Heart left ventricle (tissue), 16 donors: ENCODE data around the gene CCDC33. TPM values are rescaled to one million over a fixed set of nuclear protein-coding genes. Genes with fewer than 3 reads are reported as not detected.

Experiments
- ATAC-seq, 4 donors: fragments of 200-7000 bp; cut with Tn5 transposase; one replicate each; pipeline ENCODE4 v1.9.1; 2020 to 2022; ENCODE audit warnings: moderate library complexity in 4 of 4, mild to moderate bottlenecking in 3 of 4, moderate number of reproducible peaks in 1 of 4
- DNase-seq, 5 donors: peaks; one replicate each; pipeline ENCODE4 v3.0.0-alpha.2; 2020
- H3K27ac ChIP-seq, 12 donors: fragments of 200-600 bp; sonication (generic) in 4 of 12; one replicate each; pipeline versions ENCODE4 v1.5.0 to v1.8.0; 2016 to 2022; ENCODE audit warnings: mild to moderate bottlenecking in 2 of 12
- H3K27me3 ChIP-seq, 9 donors: fragments of 200-600 bp; sonication (generic) in 2 of 9; one replicate each; pipeline versions ENCODE4 v1.5.1 to v1.8.0; 2016 to 2022; ENCODE audit warnings: mild to moderate bottlenecking in 3 of 9
- H3K36me3 ChIP-seq, 9 donors: fragments of 200-600 bp; sonication (generic) in 2 of 9; one replicate each; pipeline versions ENCODE4 v1.5.0 to v1.8.0; 2018 to 2022; ENCODE audit warnings: mild to moderate bottlenecking in 2 of 9
- H3K4me1 ChIP-seq, 12 donors: fragments of 200-600 bp; sonication (generic) in 4 of 12; one replicate each; pipeline versions ENCODE4 v1.5.0 to v1.8.0; 2016 to 2022; ENCODE audit warnings: mild to moderate bottlenecking in 3 of 12
- H3K4me3 ChIP-seq, 12 donors: fragments of 200-600 bp; sonication (generic) in 4 of 12; one replicate each; pipeline versions ENCODE4 v1.5.0 to v1.8.0; 2017 to 2022; ENCODE audit warnings: mild to moderate bottlenecking in 9 of 12, moderate library complexity in 4 of 12
- H3K9me3 ChIP-seq, 12 donors: fragments of 200-600 bp; sonication (generic) in 4 of 12; one replicate each; pipeline versions ENCODE4 v1.5.0 to v1.8.0; 2016 to 2022; ENCODE audit warnings: mild to moderate bottlenecking in 1 of 12
- POLR2A ChIP-seq, 2 donors: fragments of 450-650 bp; IDR thresholded peaks; one replicate each; pipeline ENCODE4 v1.6.1; 2017; ENCODE audit warnings: antibody characterized with exemption in 2 of 2, mild to moderate bottlenecking in 2 of 2, moderate library complexity in 2 of 2
- WGBS, 4 donors: extraction: QIAGEN DNeasy Blood & Tissue Kit in 2 of 4; methylation state at CpG; one replicate each; pipeline versions ENCODE4 v1.1.5 to v1.1.7; 2013 to 2018; 5-methylcytosine and 5-hydroxymethylcytosine counted together
- intact Hi-C, 10 donors: fragments of 100-400 bp; cut with DNase I; formaldehyde crosslinking; loops; one replicate each; pipeline versions ENCODE4 v1.11.1 to v1.14.2; 2022
- polyA plus RNA-seq, 2 donors: library from polyadenylated mRNA; stranded (reverse); fragments of 200-250 nt; gene quantifications; one replicate each; pipeline ENCODE4 v1.2.3, GENCODE V29; 2013
- total RNA-seq, 9 donors: library from RNA; depleted of rRNA in 2 of 9; stranded (reverse); fragments of >200 nt in 2 of 9; fragmentation: NEBNext Ultra II Directional in 3 of 9; extraction: Animal tissue kit (Norgen Biotek cat#: 25700) in 3 of 9; gene quantifications; one replicate each; pipeline versions ENCODE4 v1.1.0 to v1.2.4, GENCODE V29; 2016 to 2023
- TF ChIP-seq, protein P1 (sequence below), 12 donors: fragments of 200-600 bp; sonication (generic) in 4 of 12; IDR thresholded peaks; one replicate each; pipeline versions ENCODE4 v1.5.0 to v1.8.0; 2018 to 2022; ENCODE audit warnings: antibody characterized with exemption in 12 of 12, mild to moderate bottlenecking in 5 of 12
- donor health status: ischemic (EF 13 %, LVEDD 7.1; RV severe dilation, severe dysfunction).
- donor health status: healthy with polysubstance abuse.
- donor health status: DM: no; HTN: yes; CAD: no.
- donor health status: DM: no; HTN: no; CAD: no.
- donor health status: ischemic (EF 25% LVEDD 6.9; RV normal size, moderate dysfunction).
- donor health status: ischemic (EF 25% LVEDD 5.7; RV mildly dilated, moderate dysfunction).
- donor health status: healthy.
- donor health status: DM: yes; HTN: yes; CAD: no.
- donor health status: ischemic (EF 35%, LVEDD 5.7; RV mildly dilated, moderate dysfunction).
- donor health status: nonischemic (EF 11% LVEDD 7.7; RV severe dilation, severe dysfunction).
- donor health status: DM: yes; HTN: yes; CAD: no.
- donor health status: PGD.
- donor health status: ischemic (EF 29% LVEDD 5.4; RV normal size, mild dysfunction).
- donor health status: nonischemic (EF 23%, LVEDD 6.1; RV moderate dilation, normal function).

The CCDC33 gene
- total and polyA plus RNA-seq, 11 donors: 0.08 TPM; not detected in 10

DNA sequence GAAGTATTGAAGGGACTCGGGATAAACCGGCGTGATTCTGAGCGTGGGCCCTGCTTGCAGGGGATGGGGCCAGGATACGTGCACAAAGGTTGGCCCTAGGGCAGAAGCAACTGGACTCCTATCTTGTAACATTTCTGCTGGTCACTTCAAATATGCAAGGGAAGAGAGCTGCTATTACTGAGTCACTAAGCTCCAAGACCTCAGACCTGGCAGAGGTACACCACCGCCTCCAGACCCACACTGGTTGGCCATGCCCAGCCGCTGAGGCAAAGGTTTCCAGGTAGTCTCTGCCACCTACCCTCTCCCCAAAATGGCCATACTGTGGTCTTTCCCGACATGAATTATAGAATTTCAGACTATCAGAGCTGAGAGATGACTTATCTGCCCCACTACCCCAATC, 20.2 kb upstream of the CCDC33 start:
- no peaks in the 10 kb centered on the region for H3K9me3 ChIP-seq
- TF ChIP-seq POLR2A (IDR thresholded peaks at IDR 0.05): no peak
- TF ChIP-seq, protein P1, sequence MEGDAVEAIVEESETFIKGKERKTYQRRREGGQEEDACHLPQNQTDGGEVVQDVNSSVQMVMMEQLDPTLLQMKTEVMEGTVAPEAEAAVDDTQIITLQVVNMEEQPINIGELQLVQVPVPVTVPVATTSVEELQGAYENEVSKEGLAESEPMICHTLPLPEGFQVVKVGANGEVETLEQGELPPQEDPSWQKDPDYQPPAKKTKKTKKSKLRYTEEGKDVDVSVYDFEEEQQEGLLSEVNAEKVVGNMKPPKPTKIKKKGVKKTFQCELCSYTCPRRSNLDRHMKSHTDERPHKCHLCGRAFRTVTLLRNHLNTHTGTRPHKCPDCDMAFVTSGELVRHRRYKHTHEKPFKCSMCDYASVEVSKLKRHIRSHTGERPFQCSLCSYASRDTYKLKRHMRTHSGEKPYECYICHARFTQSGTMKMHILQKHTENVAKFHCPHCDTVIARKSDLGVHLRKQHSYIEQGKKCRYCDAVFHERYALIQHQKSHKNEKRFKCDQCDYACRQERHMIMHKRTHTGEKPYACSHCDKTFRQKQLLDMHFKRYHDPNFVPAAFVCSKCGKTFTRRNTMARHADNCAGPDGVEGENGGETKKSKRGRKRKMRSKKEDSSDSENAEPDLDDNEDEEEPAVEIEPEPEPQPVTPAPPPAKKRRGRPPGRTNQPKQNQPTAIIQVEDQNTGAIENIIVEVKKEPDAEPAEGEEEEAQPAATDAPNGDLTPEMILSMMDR (IDR thresholded peaks at IDR 0.05): no peak
- ATAC-seq (no peak), DNase-seq (no peak)
- intact Hi-C loops: no loop called here
- peaks cover 0 to 6% (median 0%) of the 10 kb centered on the region in 9 donors for H3K27me3 ChIP-seq
- H3K4me1 ChIP-seq: peaks cover 0 to 9% (median 0%) of the 10 kb centered on the region in 12 donors
- H3K36me3 ChIP-seq: no peaks in the 10 kb centered on the region
- 91 to 94% (median 92%) methylated on average over 8 of the region's 8 CpGs for WGBS, 4 donors
- H3K4me3 ChIP-seq: no peak overlapping the region
- H3K27ac ChIP-seq: no peak overlapping the region

DNA sequence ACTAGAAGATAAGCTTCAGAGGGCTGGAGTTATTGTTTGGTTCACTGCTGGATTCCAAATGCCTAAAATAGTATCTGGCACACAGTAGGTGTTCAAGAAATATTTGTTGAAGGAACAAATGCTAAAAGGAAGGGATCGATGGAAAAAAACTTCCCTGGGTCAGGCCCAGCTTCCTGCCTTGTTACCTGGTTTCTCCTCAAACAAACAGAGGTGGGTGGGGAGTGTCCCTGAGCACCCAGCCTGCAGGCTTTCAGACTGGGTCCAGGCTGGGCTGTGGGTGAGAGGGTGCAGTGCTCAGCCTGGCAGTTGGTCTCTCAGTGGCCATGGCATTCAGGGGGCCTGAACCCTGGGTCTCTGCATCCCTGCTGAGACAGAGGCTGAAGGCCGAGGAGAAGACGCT, 19.2 kb upstream of the CCDC33 start:
- DNase-seq (no peak), ATAC-seq (no peak)
- peaks cover 0 to 9% (median 0%) of the 10 kb centered on the region in 12 donors for H3K4me1 ChIP-seq
- H3K27ac ChIP-seq: no peak overlapping the region
- peaks cover 0 to 6% (median 0%) of the 10 kb centered on the region in 9 donors for H3K27me3 ChIP-seq
- no peak overlapping the region for H3K4me3 ChIP-seq
- no peaks in the 10 kb centered on the region for H3K36me3 ChIP-seq
- 83 to 85% (median 83%) methylated on average over 3 of the region's 3 CpGs for WGBS, 4 donors
- intact Hi-C loops: no loop called here
- TF ChIP-seq, protein P1 (IDR thresholded peaks at IDR 0.05): no peak
- TF ChIP-seq POLR2A (IDR thresholded peaks at IDR 0.05): no peak
- no peaks in the 10 kb centered on the region for H3K9me3 ChIP-seq

DNA sequence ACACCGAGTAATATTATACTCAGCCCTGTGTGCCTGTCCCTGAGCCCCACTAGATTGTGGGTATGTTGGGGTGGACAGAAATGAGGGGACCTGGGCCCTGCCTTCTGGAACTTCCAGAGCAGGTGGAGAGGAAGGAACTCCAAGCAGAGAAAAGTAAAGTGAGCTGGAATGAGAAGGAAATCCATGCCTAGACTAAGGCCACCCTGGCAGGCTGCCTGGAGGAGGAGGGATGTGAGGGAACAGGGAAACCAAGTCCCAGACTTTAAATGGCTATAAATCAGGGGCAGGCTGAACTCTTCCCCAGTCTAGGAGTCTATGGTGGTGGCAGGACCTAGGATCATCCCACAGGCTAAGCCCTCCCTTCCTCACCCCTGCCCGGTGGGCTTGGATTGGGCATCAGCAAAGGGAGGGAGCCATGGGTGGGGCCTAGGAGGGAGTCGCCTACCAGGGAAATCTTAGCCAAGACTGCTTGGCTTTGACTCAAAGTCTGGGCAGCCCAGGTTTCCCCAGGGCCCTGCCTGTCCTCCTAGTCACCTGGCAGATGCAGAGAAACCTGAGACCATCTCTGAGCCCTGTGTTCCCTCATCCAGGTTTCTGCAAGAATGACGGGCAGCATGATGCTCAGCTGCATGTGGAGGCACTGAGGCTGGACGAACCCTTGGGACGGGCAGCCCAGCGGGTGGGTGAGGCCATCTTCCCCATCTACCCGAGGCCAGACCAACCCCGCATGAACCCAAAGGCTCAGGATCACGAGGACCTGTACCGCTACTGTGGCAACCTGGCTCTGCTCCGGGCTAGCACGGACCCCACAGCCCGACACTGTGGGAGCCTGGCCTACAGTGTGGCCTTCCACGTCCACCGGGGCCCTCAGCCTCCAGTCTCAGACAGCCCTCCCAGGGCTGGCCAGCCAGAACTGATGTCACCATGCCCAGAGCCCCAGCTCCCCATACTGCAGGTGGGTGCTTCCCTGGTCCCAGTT, 17.9 kb upstream of the CCDC33 start:
- H3K27me3 ChIP-seq: peaks cover 0 to 6% (median 0%) of the 10 kb centered on the region in 9 donors
- no peaks in the 10 kb centered on the region for H3K36me3 ChIP-seq

More for the DNA sequence above, 17.9 kb upstream of the CCDC33 start:
- 86 to 96% (median 94%) methylated on average over 9 to 16 of the region's 16 CpGs for WGBS, 4 donors
- ATAC-seq (no peak), DNase-seq (no peak)
- no peak overlapping the region for H3K27ac ChIP-seq
- H3K4me1 ChIP-seq: peaks cover 0 to 9% (median 0%) of the 10 kb centered on the region in 12 donors
- TF ChIP-seq POLR2A (IDR thresholded peaks at IDR 0.05): no peak
- TF ChIP-seq, protein P1 (IDR thresholded peaks at IDR 0.05): no peak
- no peaks in the 10 kb centered on the region for H3K9me3 ChIP-seq
- H3K4me3 ChIP-seq: no peak overlapping the region
- intact Hi-C loops: no loop called here
